Activated CD4-positive, alpha-beta T cell treated with anti-CD3 and anti-CD28 coated beads, Interleukin-2, amount 10 ng/mL, durations not matched to agents 7 days and 5 days (primary cell): Measurements from ENCODE around the gene RRP1. TPM values are rescaled to one million over a fixed set of nuclear protein-coding genes. Genes with fewer than 3 reads are reported as not detected.

ENCODE experiments used
- CTCF ChIA-PET: fragments of 350-600 bp; sonication (Branson Sonifier 250); formaldehyde crosslinking; loops from one replicate; lab custom pipeline; 2021; ENCODE audit warnings: antibody characterized with exemption; lab: Charles Lee
- POLR2A ChIA-PET: fragments of 350-600 bp; sonication (Branson Sonifier 250); formaldehyde crosslinking; loops from one replicate; lab custom pipeline; 2021; ENCODE audit warnings: antibody characterized with exemption; lab: Charles Lee
- DNase-seq: peaks from one replicate; pipeline ENCODE4 v3.0.0-alpha.2; 2020
- H3K27ac Mint-ChIP-seq: one replicate; pipeline ENCODE4 v1.8.0; 2021; ENCODE audit warnings: mild to moderate bottlenecking, moderate library complexity, mixed read lengths
- H3K27me3 Mint-ChIP-seq: one replicate; pipeline ENCODE4 v1.8.0; 2021; ENCODE audit warnings: mixed read lengths
- H3K36me3 Mint-ChIP-seq: one replicate; pipeline ENCODE4 v1.8.0; 2021; ENCODE audit warnings: low read depth, mixed read lengths
- H3K4me1 Mint-ChIP-seq: one replicate; pipeline ENCODE4 v1.8.0; 2021; ENCODE audit warnings: mixed read lengths
- H3K4me3 Mint-ChIP-seq: one replicate; pipeline ENCODE4 v1.8.0; 2021; ENCODE audit warnings: mild to moderate bottlenecking, moderate library complexity, mixed read lengths
- H3K9me3 Mint-ChIP-seq: one replicate; pipeline ENCODE4 v1.8.0; 2021; ENCODE audit warnings: mixed read lengths
- total RNA-seq, 2 experiments: library from RNA; stranded (reverse); gene quantifications; one replicate each; pipeline ENCODE4 v1.2.3, GENCODE V29; 2021

The RRP1 gene
- total RNA-seq, 2 experiments from 2014 or later = 25.3 to 28.5 TPM

DNA sequence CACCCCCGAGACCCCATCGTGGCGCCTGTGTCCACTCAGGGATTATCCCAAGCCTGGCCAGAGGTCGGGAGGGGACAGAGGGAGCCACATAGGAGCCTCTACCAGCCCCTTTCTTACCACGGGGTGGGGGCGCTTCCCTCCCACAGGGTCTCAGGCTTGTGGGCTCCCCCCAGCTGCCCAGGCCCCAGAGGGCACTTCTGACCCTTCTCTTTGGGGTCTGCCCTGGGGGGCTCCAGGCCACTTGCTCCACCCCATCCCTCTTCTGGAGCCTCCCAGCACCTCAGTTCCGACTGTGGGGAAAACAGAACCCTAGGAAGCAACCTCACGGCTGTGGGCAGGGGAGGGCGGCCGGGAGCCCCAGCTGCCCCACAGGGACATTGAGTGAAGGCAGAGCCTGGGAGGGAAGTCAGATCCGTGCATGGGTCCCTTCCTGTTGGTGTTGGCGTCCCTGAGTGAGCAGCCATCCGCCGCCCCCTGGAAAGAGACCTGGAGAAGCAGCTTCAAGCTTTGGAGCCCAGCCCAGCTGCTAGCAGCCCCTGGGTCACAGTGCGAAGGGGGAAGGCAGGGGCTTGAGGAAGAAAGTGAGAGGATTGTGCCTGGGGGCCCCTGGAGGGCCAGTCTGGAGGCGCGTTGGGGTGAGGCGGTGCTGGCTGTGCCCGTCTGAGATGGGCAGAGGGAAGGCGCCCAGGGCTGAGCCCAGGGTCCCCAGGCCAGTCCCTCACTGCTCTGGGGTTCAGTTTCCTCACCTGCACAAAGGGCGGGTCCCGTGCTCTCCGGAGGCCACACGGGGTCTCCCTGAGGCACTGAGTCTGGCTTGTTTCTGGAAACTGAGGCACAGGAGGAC lies 22.1 kb downstream of the RRP1 start:
- peaks cover 17% of the 10 kb centered on the region for H3K4me1 Mint-ChIP-seq
- H3K27ac Mint-ChIP-seq = no peak overlapping the region
- CTCF ChIA-PET = interaction anchor here (0.7 to 4.1 kb wide), 5 partner anchors 13 to 185 kb away, joined by 3 to 13 read pairs (median 3); no protein-coding TSS in a partner anchor
- DNase-seq = no peak
- H3K9me3 Mint-ChIP-seq = no peaks in the 10 kb centered on the region
- no peaks in the 10 kb centered on the region for H3K36me3 Mint-ChIP-seq
- no peaks in the 10 kb centered on the region for H3K27me3 Mint-ChIP-seq
- H3K4me3 Mint-ChIP-seq = no peak overlapping the region
- POLR2A ChIA-PET = no interaction called here

DNA sequence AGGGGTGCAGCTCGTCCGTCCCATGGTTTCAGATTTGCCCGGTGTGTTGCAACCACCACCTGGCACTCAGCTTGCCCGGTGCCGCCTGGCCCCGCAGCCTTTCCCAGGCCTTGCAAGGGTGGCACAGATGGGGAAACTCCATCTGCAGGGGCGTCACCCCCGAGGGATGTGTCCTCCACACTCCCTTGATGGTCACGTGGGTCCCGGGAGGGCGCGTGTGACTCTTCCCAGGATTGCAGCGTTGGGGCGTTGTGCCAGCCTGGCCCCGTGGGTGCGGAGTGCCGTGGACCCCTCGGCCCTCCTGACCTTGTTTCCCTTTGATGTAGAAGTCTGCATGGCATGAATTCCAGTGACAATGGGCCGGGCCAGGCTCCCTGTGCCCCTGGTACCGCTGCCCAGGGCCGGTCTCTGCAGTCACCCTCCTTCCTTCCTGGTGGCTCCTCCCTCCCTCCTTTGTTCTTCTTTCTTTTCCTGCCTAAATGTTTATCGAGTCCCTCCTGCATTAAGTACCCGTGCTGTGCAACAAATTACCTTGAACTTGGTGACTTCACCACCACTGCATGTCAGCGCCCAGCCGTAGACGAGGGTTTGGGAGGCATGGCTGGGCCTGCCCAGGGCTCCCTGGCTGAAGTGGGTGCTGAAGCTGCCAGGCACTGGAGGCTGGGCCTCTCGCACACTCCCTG lies 22.9 kb downstream of the RRP1 start:
- no peak for DNase-seq
- Mint-ChIP-seq H3K27me3 (no peaks in the 10 kb centered on the region), H3K36me3 (no peaks in the 10 kb centered on the region), H3K4me3 (no peak overlapping the region), H3K4me1 (peaks cover 17% of the 10 kb centered on the region), H3K9me3 (no peaks in the 10 kb centered on the region), H3K27ac (peak overlapping the region; percentile 38)
- ChIA-PET CTCF (interaction anchor here (1.8 to 4.1 kb wide), 2 partner anchors 13 to 163 kb away, joined by 5 to 13 read pairs; no protein-coding TSS in a partner anchor), POLR2A (no interaction called here)

DNA sequence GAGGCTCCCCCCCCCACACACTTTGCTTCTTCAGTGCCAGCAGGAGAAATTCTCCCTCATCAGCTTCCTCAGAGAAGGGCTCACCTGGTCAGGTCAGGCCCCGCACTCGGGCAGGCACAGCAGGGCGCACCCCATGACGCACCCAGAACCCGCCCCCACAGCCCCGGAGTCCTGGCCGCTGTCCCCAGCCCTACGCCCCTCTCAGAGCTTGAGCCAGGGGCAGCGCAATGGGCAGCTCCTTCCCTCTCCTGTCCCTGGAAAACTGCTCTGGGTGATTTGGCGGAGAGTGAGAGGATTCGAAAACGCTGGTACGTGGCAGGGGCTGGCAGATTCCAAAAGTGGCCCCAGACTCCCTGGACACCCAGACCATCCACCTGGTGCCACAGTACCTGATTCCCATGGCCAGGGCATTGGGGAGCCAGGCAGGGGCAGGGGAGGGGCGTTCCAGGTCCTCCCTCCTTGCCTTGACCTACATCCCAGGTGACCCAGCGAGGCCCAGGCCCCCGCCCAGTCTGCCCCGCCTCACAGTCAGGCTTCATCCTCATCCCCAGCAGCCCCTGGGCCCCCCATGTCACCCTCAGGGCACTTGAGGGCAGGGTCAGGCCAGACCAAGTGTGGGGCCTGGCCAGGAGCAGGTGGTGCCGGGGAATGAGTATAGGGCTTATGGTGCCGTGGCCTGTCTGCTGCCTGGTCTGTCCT lies 23.7 kb downstream of the RRP1 start:
- Mint-ChIP-seq H3K36me3 (no peaks in the 10 kb centered on the region), H3K27ac (no peak overlapping the region), H3K27me3 (no peaks in the 10 kb centered on the region), H3K4me3 (no peak overlapping the region), H3K9me3 (no peaks in the 10 kb centered on the region), H3K4me1 (peaks cover 17% of the 10 kb centered on the region)
- DNase-seq = no peak
- ChIA-PET POLR2A (no interaction called here), CTCF (no interaction called here)

DNA sequence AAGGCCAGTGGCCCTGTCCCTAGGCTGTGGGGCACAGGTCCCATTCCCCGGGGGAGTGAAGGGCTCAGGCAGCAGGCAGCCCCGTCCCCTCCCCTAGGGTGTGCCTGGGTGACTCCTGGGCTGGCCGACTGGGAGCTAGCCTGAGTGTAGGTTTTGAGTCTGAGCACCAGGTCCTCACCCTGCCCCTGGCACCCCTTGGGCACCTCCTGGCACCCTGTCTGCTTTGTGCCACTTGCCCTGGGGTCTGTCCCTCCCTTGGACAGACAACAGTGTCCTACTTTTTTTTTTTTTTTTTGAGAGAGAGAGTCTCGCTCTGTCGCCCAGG lies 24.2 kb downstream of the RRP1 start:
- H3K9me3 Mint-ChIP-seq = peaks cover 4% of the 10 kb centered on the region
- no peak for DNase-seq
- no peak overlapping the region for H3K27ac Mint-ChIP-seq
- no peaks in the 10 kb centered on the region for H3K27me3 Mint-ChIP-seq
- H3K4me1 Mint-ChIP-seq = peaks cover 17% of the 10 kb centered on the region
- no peak overlapping the region for H3K4me3 Mint-ChIP-seq
- ChIA-PET CTCF (no interaction called here), POLR2A (no interaction called here)
- H3K36me3 Mint-ChIP-seq = peaks cover under 1% of the 10 kb centered on the region

DNA sequence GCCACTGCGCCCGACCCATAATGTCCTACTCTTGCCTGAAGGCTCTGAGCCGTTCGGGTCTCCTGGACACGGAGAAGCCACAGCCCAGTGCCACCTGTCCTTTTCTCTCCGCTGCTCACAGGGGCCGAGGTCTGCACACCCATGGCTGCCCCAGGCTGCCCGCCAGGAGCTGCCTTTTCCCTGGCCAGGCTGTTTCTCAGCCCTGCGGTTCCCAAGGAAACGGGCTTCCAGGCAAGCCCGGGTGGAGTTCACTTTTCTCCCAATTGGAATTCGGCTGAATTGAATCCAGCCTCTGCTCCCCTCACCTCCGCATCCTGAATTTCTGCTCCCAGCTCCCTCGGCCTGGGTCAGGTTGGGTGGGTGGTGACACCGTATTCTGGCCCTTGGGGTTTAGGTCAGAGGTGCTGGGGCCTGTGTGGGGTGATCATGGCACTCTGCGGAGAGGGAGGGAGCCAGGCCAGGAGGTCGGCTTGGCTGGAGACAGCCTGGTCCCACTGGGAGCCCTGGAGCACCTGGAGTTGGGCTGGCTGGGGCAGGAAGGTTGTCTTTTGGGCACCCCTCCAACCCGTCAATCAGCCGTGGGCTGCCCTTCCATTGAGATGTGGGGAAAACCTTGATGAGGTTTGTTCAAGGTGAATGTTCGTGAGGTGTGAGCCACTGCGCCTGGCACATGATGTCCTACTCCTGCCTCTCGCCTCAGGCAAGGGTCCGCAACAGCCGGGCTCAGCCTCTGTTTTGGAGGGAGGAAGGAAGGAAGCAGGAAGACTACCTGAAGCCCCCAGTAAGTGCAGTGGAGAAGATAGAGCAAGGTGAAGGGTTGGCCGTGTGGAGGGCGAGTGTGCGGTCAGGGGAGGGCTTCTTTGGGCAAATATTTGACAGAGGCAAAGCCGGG lies 25.1 kb downstream of the RRP1 start:
- POLR2A ChIA-PET = no interaction called here
- Mint-ChIP-seq H3K4me3 (no peak overlapping the region), H3K27me3 (no peaks in the 10 kb centered on the region), H3K27ac (no peak overlapping the region), H3K4me1 (peaks cover 19% of the 10 kb centered on the region), H3K36me3 (peaks cover 5% of the 10 kb centered on the region), H3K9me3 (peaks cover 9% of the 10 kb centered on the region)
- DNase-seq = no peak
- CTCF ChIA-PET = no interaction called here

DNA sequence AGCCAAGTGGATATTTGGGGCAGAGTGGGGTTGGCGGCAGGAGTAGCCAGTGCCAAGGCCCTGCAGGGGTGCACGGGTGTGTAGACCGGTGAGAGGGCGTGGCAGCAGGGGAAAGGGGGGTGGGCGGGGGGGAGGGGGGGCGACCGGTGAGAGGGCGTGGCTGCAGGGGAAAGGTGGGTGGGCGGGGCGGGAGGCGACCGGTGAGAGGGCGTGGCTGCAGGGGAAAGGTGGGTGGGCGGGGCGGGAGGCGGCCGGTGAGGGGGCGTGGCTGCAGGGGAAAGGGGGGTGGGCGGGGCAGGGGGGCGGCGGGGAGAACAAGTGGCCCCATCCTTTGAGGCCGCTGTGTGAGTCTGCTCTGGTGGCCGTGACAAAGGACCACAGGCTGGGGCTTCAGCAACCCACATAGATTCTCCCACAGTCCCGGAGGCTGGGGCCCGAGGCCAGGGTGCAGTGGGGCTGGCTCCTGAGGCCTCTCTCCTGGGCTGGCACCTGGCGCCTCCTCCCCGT lies 25.8 kb downstream of the RRP1 start:
- Mint-ChIP-seq H3K4me1 (peaks cover 19% of the 10 kb centered on the region), H3K4me3 (no peak overlapping the region), H3K27me3 (no peaks in the 10 kb centered on the region), H3K9me3 (peaks cover 9% of the 10 kb centered on the region), H3K27ac (no peak overlapping the region), H3K36me3 (peaks cover 5% of the 10 kb centered on the region)
- ChIA-PET POLR2A (no interaction called here), CTCF (no interaction called here)
- no peak for DNase-seq

DNA sequence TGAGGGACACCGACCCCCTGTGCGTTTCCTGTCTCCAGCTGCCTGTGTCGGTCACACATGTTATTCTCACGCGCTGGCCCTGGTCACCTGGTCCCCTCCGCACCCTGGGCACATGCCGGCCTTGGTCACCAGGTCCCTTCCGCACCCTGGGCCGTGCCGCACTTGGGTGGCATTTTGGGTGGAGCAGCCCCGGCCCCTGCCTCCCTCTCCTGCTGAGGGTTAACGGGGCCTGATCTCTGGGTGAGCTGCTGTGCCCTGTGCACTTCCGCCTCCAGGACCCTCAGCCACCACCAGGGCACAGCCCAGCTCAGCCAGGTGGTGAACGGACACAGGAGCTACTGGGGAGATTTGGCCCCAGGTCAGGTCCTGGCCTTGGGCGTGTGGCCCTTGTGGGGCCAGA lies 26.6 kb downstream of the RRP1 start:
- CTCF ChIA-PET = interaction anchor here (2.9 kb wide), 1 partner anchor 11 kb away, joined by 12 read pairs; no protein-coding TSS in a partner anchor
- H3K4me3 Mint-ChIP-seq = no peak overlapping the region
- no peaks in the 10 kb centered on the region for H3K27me3 Mint-ChIP-seq
- POLR2A ChIA-PET = no interaction called here
- H3K9me3 Mint-ChIP-seq = peaks cover 9% of the 10 kb centered on the region
- H3K27ac Mint-ChIP-seq = no peak overlapping the region
- DNase-seq = no peak
- peaks cover 14% of the 10 kb centered on the region for H3K4me1 Mint-ChIP-seq
- peaks cover 5% of the 10 kb centered on the region for H3K36me3 Mint-ChIP-seq

DNA sequence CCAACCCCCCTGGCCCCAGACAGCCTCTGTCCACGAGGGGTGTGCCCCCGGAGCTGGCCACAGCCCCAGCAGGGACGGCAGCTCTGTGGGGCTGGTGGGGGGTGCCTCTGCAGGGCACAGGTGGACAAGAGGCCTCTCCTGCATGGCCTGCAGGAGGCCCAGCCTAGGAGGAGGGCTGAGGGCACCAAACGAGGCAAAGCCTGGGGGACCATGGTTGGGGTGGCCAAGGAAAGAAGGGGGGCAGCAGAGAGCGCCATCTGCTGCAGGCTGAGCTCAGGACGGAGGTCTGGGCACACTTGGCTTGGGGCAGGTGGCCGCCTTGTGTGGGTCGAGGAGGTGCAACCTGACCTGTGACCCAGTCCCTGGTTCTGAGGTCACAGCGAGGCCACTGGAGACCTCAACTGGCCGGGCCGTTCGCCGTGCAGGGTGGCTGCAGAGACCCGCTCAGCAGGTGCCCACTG lies 27.3 kb downstream of the RRP1 start:
- DNase-seq = no peak
- Mint-ChIP-seq H3K4me3 (no peak overlapping the region), H3K27ac (no peak overlapping the region), H3K4me1 (peaks cover 13% of the 10 kb centered on the region), H3K27me3 (no peaks in the 10 kb centered on the region), H3K9me3 (peaks cover 9% of the 10 kb centered on the region), H3K36me3 (peaks cover 5% of the 10 kb centered on the region)
- CTCF ChIA-PET = interaction anchor here (2.3 to 2.9 kb wide), 2 partner anchors 10 to 27 kb away, joined by 6 to 12 read pairs; partner anchors contain the start of gene RRP1
- POLR2A ChIA-PET = no interaction called here

DNA sequence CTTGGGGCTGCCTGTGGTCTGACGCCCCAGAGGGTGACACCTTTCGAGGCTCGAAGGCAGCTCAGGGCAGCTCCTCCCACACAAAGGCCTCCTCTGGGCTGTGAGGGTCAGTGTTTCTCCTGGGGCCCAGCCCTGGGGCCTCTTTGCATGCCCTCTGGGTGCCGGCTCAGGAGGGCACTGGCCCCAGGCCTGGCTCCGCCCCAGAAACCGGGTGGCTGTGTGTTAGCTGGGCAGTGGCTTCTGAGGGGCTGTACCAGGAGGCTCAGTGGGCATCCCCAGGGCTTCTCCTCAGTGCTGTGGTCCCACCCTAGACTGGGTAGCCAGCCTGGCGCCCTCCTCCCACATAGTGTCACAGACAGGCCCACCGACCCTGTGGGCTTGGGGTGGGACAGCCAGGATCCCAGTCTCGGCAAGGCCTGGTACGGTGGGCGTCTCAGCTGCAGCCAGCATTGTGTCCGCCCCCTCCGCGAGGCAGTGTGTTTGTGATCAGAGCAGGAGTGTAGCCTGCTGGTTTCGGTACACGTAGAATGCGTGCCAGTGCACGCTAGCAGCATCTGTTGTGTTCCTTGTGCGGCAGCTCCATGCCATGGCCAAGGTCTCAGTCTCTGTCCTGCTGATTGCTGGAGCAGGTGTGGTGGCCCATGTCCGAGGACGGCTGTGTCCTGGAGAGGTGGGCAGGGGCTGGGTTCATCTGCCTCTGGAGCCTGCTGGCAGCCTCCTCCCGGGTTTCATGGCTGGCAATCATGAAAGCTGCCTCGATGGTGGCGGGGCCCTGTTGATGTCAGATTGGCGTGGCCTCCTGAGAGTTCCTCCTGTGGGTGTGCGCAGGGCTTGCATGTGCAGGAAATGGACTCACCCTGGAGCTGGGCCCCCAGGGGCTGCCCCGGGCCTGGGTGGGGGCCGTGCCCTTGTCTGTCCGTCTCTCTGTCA lies 28.0 kb downstream of the RRP1 start:
- Mint-ChIP-seq H3K27ac (no peak overlapping the region), H3K27me3 (no peaks in the 10 kb centered on the region), H3K4me3 (no peak overlapping the region), H3K4me1 (peaks cover 11% of the 10 kb centered on the region), H3K9me3 (peaks cover 9% of the 10 kb centered on the region), H3K36me3 (peaks cover 5% of the 10 kb centered on the region)
- ChIA-PET POLR2A (no interaction called here), CTCF (interaction anchor here (0.6 to 2.9 kb wide), 5 partner anchors 9 to 1321 kb away, joined by 3 to 12 read pairs (median 6); partner anchors contain the start of gene RRP1)
- no peak for DNase-seq

DNA sequence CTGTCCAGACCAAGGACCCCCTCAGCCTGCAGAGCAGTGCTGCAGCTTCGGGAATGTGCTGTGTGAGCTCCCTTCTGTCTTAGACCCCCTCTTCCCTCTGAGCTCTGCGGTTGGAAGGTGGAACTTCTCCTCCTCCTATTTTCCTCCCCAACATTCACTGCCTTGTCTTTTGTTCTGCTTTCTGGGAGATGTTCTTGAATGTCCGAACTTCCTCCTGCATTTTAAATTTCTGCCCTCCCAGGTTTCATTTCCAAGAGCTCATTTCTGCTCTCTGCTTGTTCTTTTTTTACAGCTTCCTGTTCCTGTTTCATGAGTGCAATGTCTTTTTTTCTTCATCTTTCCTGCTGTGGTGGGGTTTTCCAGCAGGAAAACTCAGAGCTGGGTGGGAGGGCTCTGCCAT lies 29.3 kb downstream of the RRP1 start:
- no peak for DNase-seq
- Mint-ChIP-seq H3K36me3 (peaks cover 5% of the 10 kb centered on the region), H3K9me3 (peaks cover 9% of the 10 kb centered on the region), H3K27ac (peak overlapping the region; percentile 6), H3K4me3 (no peak overlapping the region), H3K4me1 (peaks cover 7% of the 10 kb centered on the region), H3K27me3 (no peaks in the 10 kb centered on the region)
- ChIA-PET POLR2A (no interaction called here), CTCF (interaction anchor here (1.3 to 2.9 kb wide), 2 partner anchors 8 to 157 kb away, joined by 7 to 12 read pairs; no protein-coding TSS in a partner anchor)
